HFF-Myc (cell line): ENCODE data around the gene GRM4.
"Not testable (repeated sequence)": the region's sequence is repeated elsewhere in the genome, so short reads cannot be mapped to it uniquely, and the experiment has no call there.

Source experiments
- DNase-seq: peaks from one replicate; pipeline ENCODE4 v3.0.0-alpha.2; 2011; ENCODE audit warnings: low read depth; ENCODE audit errors: extremely low read depth
- H3K4me3 ChIP-seq: replicated peaks from 2 replicates; pipeline ENCODE4 v1.5.1; 2011; ENCODE audit warnings: low read depth, mild to moderate bottlenecking, control low read depth, low read length
- TF ChIP-seq, protein P1 (sequence below): IDR thresholded peaks from 2 replicates; pipeline ENCODE4 v1.5.1; 2012; ENCODE audit warnings: mild to moderate bottlenecking, low read depth, low read length, control low read depth; ENCODE audit errors: missing control alignments

Gene GRM4

GRCh38 chr6:34020278-34020677 is 125.6 kb downstream of the GRM4 start:
- no peak overlapping the region for H3K4me3 ChIP-seq
- TF ChIP-seq, protein P1, sequence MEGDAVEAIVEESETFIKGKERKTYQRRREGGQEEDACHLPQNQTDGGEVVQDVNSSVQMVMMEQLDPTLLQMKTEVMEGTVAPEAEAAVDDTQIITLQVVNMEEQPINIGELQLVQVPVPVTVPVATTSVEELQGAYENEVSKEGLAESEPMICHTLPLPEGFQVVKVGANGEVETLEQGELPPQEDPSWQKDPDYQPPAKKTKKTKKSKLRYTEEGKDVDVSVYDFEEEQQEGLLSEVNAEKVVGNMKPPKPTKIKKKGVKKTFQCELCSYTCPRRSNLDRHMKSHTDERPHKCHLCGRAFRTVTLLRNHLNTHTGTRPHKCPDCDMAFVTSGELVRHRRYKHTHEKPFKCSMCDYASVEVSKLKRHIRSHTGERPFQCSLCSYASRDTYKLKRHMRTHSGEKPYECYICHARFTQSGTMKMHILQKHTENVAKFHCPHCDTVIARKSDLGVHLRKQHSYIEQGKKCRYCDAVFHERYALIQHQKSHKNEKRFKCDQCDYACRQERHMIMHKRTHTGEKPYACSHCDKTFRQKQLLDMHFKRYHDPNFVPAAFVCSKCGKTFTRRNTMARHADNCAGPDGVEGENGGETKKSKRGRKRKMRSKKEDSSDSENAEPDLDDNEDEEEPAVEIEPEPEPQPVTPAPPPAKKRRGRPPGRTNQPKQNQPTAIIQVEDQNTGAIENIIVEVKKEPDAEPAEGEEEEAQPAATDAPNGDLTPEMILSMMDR, result no peak
- DNase-seq, result no peak

DNA sequence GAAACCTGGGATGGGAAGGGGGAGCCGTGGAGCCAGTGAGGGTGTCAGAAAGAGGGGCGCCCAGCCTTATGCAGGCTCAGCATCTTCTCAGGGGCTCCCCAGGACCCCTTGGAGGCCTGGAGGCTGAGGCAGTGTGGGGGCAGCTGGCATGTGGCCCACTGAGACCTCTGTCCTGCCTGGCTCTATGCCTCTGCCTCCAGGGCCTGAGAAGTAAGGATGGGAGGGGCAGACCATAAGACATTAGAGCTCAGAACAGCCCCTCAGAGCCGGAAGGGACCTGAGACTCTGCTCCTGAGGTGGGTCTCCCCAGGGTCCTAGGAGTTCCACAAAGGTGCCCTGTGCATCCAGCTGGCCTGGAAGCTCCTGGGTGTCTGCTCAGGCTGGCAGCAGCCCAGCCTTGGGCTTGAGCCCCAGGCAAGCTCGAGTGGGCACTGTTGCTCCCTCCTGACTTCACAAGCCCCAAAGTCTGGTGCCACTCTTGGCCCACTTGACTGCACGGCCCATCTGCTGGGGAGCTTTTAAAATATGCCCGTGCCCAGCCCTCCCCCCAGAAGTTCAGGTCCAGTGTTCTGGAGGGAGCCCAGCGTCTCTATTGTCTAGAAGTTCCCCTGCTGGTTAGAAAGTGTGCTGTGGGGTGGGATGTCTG is 126.8 kb downstream of the GRM4 start:
- DNase-seq, result no peak
- no peak overlapping the region for H3K4me3 ChIP-seq
- TF ChIP-seq, protein P1, result no peak

- TF ChIP-seq, protein P1, result no peak
- DNase-seq, result no peak
- H3K4me3 ChIP-seq, result no peak overlapping the region
Observed at GRCh38 chr6:34018026-34018425, 127.9 kb downstream of the GRM4 start.

GRCh38 chr6:34017106-34017805 is 128.6 kb downstream of the GRM4 start:
- no peak for DNase-seq
- H3K4me3 ChIP-seq, result no peak overlapping the region
- TF ChIP-seq, protein P1, result no peak

DNA sequence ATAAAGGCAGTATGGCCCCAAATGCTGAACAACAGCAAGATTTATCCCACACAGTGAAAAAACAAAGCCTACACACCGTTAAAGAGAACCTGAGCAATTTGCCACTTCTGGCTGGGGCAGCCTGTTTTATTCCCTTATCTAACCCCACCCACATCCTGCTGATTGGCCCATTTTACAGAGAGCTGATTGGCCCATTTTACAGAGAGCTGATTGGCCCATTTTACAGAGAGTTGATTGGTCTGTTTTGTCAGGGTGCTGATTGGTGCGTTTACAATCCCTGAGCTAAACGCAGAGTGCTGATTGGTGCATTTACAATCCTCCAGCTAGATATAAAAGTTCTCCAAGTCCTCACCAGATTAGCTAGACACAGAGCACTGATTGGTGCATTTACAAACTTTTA is 129.3 kb downstream of the GRM4 start:
- H3K4me3 ChIP-seq, DNase-seq: not testable (repeated sequence)

- DNase-seq, result no peak
- TF ChIP-seq, protein P1, result no peak
- no peak overlapping the region for H3K4me3 ChIP-seq
Observed at GRCh38 chr6:34015586-34015985, 130.3 kb downstream of the GRM4 start.

DNA sequence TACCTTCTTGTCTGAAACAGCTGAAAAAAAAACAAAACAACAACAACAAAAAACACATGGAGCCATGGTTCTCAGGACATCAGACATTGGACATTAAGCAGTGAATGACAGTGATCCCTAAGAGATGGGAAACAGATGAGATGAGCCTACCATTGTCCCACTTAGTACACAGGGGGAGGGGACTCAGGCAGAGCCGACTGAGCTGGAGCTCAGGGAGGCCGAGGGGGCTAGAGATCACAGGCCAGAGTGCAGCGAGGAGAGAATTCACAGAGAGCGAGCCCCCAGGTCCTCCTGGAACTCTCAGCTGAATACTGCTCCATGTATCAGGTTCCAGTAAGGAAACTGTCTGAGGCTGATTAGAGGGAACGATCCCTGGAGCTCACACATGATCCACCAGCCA is 134.6 kb downstream of the GRM4 start:
- no peak overlapping the region for H3K4me3 ChIP-seq
- TF ChIP-seq, protein P1, result no peak
- DNase-seq, result no peak
